ENCODE measurements around the gene OSTM1.
"Not testable (repeated sequence)": the region's sequence is repeated elsewhere in the genome, so short reads cannot be mapped to it uniquely, and the experiment has no call there.

The OSTM1 gene

DNA sequence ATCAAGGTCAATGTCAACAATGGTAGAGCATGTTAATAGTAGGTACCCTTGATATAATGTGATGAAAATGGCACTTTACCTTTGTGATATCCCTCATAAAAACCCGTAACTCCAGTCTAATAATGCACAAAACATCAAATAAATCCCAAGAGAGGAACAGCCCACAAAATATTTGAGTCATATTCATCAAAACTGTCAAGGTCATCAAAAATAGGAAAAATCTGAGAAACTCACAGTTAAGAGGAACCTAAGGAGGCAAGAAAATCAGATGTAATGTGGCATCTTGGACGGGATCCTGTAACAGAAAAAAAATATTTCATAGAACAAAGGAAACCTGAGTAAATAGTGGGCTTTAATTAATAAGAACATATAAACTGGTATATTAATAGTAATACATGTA lies 25.5 kb upstream of the OSTM1 start:
- DNase-seq: no peak

DNA sequence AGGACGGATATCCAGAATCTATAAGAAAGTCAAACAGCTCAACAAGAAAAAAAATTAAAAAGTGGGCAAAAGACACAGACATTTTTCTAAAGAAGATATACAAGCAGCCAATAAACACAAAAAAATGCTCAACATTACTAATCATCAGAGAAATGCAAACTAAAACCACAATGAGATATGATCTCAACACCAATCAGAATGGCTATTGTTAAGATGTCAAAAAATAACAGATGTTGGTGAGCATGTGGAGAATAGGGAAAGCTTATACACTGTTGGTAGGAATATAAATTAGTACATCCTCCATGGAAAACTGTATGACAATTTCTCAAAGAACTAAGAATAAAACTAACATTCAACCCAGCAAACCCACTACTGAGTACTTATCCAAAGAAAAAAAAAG lies 23.3 kb upstream of the OSTM1 start:
- no peak for DNase-seq

DNA sequence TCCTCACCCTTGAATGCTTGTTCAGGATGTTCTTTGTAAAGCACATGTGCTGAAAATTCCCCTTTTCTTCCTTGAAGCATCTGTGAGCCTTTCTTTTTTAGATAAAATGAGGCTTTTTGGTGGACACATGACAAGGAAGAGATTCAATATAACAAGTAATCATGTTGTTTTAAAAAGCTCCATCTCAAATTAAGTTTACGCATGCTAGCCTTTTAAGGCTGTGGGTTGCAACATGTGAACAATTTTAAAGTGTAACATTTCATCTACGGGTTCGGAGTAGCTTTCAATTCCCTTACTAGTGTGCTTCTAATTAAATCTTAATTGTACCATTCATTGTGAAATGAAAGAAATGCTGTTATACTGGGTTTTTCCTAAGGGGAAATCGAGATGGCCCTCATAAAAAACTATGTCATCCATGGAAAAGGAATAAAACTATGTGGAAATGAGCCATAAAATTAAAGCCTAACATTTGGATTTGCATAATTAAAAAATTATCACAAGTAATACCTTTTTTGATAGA lies 19.3 kb upstream of the OSTM1 start:
- no peak for DNase-seq

DNA sequence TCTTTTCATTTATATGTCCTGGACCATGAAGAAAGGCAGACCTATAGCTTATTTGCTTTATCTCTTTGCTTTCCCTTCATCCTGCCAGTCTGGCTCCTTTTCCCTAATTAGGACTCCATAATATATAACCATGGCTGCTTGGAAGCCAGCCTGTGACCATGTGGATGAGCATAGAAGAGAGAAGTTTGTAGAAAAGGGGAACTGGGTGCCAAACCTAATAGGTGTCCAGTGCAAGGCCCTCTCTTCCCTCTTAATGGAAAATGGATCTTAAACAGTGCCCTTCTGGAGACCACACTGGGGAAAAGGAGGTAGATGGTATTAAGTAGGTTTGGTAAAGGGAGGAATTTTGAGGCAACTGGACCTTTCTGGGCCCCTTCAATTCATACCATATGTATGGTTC lies 16.7 kb upstream of the OSTM1 start:
- no peak for DNase-seq

DNA sequence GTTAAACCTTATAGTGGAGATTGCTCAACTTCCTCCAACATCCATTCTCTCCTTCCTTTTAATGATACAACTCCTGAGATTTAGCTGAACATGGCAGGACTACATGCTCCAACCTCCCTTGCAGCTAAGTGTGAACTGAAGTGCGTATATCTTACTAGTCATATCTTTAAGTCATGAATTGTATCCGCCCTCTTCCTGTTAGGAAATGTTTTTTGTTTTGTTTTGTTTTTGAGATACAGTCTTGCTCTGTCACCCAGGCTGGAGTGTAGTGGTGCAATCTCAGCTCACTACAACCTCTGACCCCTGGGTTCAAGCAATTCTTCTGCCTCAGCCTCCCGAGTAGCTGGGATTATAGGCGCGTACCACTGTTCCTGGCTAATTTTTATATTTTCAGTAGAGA lies 8.8 kb upstream of the OSTM1 start:
- DNase-seq: no peak

DNA sequence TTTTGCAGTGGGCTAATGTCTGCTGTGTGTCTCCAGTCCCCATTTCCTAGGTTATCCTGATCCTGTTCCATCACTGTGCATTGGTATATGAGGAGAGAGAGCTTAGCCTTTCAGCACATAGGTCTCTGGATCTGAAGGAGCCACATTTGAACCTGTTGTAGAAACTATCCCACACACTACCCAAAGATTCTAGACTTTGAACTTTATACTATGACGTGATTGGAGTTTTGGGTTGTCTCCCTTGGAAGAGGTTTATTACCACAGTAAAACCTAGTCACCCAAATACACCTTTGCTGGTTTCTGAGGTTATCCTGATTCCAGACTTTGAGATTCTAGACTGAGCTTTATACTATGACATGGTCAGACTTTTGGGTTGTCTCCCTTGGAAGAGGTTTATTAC lies 8.0 kb upstream of the OSTM1 start:
- no peak for DNase-seq

DNA sequence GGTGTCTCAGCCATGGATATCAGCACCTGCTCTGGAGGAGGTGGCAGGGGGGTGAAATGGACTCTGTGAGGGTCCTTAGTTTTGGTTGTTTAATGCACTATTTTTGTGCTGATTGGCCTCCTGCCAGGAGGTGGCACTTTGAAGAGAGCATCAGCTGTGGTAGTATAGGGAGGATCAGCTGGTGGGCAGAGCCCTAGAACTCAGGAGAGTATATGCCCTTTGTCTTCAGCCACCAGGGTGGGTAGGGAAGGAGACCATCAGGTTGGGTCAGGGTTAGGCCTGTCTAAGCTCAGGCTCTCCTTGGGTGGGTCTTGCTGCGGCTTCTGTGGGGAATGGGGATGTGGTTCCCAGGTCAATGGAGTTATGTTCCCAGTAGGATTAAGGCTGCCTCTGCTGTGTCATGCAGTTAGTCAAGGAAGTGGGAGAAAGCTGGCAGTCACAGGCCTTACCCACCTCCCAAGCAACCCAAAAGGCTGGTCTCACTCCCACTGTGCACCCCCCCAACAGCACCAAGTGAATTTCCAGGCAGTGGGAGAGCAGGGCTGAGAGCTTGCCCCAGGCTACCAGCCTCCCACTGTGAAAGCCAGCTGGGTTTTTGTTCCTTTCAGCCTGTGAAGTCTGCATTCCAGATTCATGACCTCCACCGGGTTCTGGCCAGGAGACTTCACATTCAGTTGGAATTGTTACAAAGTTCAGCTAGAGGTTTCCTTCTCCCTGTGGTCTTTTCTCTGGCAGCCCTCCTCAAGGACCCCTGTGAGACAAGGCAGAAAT lies 5.7 kb upstream of the OSTM1 start:
- no peak for DNase-seq

DNA sequence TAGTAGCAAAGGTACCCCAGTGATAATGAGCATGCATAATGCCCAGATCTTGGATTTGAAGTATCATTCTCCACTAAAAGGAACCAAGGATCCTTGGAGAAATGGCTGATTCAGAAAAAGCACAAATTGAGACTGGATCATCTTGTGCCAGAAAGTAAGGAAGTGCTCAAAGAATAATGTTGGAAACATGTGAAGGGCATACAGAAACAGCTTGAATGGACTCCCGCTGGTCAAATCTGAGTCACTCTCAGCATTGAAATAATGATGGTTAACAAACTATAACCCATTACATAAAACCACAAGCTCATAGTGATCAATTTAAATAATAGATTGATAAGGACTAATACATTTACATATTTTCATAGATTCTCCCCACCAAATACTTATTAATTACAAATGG lies 3.6 kb upstream of the OSTM1 start:
- DNase-seq: no peak

DNA sequence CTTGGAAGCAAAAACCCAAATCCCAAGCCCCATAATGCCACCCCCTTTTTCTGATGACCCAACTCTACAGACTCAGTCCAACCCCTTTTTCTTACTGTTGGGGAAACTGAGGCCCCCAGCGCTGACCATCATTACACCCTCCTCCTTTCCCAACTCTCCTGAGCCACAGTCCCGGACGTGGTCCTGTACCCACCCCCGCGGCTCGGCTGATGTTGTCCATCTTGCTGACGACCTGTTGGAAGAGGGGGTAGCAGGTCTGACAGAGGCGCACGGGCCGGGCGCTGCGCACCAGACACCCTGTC lies 533 bp downstream of the OSTM1 start:
- DNase-seq: no peak

DNA sequence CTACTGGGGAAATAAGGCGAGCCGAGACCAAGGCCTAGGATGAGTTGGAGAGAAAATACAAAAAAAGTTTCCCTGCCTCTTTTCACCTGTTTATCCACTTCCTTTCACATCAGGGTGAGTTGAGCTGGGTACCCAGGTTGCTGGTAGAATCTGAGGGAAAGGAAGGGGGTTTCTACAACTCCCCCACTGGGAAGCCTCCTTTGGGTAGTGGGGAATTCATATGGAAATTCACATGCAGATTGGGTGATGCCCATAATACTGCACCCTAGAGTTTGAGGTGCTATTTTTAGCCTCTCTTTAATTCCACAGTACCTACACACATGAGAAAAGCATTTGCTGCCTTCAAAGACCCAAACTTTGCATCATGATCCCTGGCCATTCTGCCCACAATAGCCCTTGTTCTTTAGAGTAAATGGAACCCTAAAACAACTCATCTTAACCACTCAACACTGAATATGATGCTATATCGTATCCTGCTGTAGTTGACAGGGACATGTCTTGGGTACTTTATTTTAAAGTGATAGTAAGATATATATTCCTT lies 2.7 kb downstream of the OSTM1 start:
- no peak for DNase-seq

DNA sequence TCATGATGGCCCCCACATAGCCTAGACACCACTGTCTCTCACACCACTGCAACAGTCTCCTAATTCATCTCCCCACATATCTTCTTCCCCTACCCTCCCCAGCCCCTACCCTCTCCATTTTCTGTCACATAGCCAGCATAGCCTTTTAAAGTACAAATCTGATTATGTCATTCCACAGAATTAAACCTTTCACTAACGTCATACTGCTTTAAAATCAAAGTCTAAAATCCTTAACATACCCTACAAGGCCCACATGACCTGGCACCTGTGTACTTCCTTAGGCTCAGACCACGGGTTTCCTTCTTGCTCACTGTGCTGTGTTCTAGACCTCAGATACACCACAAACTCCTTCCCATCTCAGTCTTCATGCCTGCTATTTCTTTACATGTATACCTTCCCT lies 5.9 kb downstream of the OSTM1 start:
- no peak for DNase-seq

DNA sequence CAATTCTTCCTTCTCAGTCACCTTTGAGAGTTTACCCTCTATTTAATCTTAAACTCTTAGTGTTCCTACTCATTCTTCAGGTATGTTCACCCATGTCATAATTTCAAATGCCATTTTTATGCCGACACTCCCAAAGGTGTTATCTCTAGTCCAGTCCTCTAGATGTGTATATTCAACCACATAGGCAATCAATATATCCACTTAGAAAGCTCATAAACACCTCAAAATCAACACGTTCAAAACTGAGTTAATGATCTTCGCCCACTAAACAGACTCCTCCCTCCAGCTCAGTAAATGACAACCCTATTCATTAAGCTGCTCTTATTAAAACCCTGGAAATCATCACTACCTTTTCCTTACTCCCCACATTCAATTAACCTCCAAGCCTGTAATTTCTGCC lies 6.4 kb downstream of the OSTM1 start:
- no peak for DNase-seq

DNA sequence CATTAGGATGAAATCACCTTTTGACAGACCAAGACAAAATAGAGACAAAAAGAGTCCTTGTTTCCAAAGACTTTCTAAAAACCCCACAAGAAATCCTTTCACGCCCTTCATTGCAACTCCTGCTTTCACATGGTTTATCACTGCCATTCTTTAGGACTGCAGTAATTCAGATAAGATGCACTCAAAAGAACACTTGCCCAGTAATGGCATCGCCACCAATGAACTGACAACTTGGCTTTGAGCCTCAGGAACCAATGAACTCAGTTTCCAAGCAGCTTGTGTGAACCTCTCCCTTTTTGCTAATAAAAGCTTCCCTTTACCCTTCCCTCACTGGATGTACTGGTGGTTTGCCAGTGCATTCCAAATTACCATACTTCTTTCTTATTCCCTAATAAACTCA lies 21.8 kb downstream of the OSTM1 start:
- DNase-seq: no peak

DNA sequence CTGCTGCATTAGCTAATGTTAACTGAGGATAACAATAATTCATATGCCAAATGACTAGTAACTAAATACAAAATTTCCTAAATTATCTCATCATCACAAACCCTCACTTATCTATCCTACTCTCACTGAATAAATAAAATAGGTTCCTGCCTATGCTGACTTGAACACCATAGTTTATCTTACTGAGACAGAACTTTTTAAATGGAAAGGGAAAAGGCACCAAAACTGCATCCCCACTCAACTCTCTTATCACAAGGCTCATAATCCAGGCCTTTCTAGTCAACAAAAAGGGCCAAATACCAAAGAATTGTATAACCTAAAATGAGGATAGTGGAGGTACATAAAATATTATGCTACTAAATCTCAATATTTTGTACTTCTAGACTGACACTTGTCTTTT lies 23.1 kb downstream of the OSTM1 start:
- no peak for DNase-seq

DNA sequence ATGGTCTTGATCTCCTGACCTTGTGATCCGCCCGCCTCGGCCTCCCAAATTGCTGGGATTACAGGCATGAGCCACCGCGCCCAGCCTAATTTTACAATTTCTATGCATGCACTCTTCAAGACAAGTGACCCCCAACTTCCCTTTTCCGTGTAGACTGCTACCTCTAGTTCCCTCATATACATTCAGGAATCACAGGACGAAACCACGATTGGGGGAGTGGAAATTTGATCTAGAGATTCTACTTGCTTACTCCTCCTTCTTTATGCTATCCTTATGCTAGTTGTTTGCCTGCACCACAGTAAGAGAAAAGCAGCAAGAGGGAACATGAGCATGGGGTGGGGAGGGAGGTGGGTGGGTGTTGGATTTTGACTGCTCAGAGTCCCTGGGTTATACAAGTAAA lies 34.9 kb downstream of the OSTM1 start:
- no peak for DNase-seq

DNA sequence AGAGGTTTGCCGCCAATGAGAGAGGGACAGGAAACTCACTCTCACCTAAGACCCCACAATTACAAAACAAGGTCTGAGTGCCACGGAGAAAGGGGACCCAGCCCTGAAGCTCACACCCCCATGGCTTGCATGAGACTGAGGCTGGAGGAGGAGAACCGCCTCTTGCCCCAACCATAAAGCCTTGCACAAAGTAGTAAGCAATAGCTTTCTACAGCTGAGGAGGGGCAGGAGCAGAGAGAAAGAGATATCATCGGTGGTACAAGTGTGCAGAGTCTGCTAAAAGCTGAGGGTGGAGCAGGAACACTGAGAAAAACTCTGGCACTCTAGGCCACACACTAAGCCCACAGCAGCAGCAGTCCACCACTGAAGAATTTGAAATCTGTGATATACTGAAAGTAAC lies 37.7 kb downstream of the OSTM1 start:
- no peak for DNase-seq

DNA sequence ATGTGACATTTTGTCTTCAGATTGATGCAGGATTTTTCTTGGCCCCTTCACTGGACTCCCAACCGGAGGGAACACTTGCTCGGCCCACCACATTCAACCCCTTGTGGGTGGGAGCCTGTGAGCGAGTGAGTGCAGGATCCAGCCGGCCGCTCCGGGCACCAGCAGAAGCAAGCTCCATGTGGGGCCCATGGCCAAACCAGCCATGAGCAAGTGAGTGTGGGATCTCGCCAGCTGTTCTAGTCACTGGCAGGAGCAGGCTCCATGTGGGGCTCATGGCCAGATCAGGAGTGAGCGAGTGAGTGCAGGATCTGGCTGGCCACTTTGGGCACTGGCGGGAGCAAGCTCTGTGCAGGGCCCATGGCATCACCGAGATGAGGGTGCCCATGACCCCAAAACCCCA lies 42.6 kb downstream of the OSTM1 start:
- DNase-seq: no peak

DNA sequence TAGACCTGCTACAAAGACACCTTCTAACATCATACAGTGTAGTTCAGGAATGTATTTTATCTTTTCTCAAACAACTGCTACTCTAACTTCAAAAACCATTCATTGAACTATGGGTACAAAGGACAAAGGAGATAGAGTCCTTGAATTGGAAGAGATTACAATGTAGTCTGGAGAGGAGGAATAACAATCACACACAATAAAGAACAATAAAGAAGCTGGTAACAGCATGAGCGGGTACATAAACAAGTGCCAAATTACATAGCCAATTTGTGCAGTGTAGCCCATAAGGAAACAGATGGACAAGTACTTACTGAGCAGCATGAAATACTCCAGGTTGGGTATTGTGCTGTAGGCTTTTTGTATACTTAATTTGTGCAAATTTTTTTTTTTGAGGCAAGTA lies 44.3 kb downstream of the OSTM1 start:
- DNase-seq: no peak

DNA sequence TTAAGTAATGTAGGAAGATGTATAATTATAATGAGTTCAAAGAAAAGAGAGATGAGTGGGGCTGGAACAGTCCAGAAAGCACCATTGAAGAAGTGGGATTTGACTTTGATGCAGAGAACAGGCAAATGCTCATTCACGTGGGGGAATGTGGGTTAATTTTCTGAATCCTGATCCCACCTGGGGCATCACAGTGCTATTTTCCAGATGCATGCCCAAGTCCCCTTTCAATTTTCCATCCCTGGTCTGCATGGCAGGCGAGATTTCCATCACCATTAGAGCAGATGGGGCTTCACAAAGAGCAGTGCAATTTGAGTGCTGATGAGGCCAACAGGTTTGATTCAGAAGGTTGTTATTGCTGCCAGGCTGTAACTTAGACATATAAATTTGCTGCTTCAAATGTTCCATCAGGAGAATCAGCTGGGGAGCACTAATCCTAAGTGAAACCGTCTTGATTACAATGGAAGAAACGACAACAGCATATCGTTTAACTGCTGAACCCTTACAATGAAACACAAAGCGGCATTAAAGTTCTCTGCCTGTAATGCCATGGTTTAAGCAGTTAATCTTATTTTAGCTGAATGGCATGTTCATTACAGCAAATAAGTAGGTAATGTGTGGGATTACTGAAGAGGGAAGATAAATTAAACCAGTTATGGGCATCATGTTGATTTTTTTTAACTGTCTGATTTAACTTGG lies 45.2 kb downstream of the OSTM1 start:
- DNase-seq: no peak

DNA sequence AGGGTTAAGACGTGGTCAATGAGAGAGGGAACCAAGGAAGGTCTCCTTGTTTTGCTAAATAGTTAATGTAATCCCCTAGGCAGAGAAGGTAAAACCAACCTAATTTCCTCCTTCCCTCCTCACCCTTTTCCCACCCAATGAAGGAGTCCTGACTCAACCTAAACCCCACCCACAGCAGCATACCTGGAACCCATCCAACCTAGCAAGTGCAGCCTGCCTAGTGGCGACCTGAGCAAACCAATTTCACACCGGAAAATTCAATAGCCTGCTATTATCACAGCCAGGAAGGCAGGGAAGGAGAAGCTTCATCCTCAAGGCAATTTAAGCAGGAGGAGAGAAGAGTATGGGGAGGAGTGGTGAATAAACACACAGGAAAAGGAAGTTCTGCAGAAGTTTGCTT lies 46.9 kb downstream of the OSTM1 start:
- no peak for DNase-seq

DNA sequence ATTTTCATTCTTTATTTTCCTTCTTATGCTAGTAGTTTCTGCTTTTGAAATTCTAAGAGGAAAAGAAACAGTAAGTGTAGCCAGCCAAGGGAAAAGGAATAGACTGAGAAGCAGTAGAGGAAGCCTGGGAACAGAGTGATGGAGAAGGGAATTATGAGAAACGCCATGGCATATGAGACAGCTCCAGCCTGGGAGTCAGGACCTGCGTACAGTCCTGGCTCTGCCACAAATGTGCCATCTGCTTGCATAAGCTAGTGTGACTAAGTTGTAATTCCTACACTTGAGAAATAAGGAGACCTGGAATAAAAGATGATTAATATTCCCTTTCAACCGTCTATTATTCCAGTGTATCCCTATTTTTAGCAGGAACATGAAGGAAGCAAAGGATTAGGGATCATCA lies 47.5 kb downstream of the OSTM1 start:
- no peak for DNase-seq

DNA sequence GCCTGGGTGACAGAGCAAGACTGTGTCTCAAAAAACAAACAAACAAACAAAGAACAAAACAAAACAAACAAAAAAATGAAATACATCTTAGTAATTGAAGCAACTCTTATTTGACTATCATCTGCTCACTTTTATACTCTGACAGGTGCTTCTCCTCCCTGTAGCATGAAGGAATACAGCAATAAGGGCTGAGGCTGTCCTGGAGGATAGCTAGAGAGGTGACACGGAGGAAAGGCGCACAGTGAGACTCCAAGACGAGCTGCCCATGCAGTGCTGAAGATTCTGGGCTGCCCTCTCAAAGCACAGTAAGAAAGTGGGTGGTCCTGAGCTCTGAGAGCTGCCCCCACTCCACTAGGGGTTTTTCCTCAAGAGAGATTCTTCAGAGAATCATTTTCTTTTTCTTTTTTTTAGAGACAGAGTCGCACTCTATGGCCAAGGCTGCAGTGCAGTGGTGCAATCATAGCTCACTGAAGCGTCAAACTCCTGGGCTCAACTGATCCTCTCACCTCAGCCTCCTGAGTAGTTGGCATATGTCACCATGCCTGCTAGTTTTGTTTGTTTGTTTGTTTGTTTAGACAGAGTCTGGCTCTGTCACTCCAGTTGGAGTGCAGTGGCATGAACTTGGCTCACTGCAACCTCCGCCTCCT lies 50.0 kb downstream of the OSTM1 start:
- no peak for DNase-seq

DNA sequence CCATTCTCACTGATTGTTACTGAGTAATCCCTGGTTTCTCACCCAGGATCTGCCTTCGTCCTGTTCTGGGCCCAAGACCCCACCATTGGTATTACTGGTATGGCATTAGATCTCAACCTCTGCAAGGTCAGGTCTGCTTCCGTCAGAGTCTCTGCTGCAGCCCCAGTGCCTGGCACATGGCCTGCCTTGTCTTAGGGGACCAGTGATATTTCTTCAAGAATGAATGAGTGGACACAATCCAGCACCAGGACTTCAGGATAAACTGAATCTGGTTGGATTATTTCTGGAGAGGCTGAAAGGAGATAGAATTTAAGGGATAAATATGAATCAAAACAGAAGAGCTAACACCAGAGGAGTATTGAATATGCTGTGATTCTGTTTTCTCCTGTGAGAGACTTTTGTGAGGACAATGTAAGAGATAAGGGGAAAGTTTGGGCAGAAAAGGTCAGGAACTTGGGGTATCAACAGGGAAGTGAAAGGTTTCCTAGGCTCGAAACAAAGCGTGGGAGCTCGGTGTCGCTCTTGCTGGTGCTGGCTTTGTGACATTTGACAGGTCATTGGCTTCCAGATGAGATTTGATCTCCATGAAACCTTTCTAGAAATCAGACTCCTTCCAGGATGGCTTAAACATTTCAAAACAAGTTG lies 53.9 kb downstream of the OSTM1 start:
- DNase-seq: no peak

DNA sequence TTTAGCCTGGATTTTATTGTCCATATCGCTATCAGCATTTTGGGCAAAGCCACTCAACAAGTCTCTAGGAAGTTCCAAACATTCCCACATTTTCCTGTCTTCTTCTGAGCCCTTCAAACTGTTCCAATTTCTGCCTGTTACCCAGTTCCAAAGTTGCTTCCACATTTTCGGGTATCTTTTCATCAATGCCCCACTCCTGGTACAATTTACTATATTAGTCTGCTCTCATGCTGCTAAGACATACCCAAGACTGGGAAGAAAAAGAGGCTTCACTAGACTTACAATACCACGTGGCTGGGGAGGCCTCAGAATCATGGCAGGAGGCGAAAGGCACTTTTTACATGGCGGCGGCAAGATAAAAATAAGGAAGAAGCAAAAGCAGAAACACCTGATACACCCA lies 58.3 kb downstream of the OSTM1 start:
- not testable (repeated sequence) for DNase-seq
